Activated T-helper 9 cell treated with anti-CD3 and anti-CD28 coated beads, Interleukin-2, amount 50 U/mL, for 16 hours (primary cell): ENCODE data around the gene EEIG1.
A peak's percentile ranks its signal among the peaks of the same experiment; 100 is the strongest.

Source experiments
- DNase-seq: peaks from one replicate; pipeline ENCODE4 v3.0.0-alpha.2; 2020; ENCODE audit warnings: low read depth

The EEIG1 gene

DNA sequence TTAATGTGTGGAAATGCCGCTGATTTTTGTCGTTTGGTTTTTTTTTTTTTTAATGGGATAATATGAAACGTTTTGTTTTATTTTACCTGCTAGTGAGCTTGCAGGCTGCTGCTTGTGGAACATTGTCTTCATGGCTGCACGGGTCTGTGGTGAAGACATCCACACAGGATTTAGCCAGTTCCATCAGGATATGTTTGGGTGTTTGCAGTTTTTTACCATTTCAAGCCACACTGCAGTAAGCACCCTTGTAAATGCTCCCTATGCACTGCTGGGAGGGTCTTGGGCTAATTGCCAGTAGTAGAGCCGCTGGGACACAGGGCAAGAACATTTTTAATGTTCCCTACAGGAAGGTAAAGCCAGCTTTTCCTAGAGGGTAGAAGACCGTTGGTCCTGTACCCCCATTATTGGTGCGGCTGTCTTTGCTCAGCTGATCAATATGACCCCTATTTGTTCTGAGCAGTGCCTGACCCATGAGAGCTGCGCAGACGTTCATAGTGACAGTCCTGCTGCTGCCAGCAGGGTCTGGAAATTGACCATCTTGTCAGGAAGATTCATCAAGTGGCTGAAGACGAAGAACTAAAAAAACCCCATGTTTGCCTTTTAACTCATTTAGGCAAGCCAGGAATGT is 20.5 kb upstream of the EEIG1 start:
- no peak for DNase-seq

DNA sequence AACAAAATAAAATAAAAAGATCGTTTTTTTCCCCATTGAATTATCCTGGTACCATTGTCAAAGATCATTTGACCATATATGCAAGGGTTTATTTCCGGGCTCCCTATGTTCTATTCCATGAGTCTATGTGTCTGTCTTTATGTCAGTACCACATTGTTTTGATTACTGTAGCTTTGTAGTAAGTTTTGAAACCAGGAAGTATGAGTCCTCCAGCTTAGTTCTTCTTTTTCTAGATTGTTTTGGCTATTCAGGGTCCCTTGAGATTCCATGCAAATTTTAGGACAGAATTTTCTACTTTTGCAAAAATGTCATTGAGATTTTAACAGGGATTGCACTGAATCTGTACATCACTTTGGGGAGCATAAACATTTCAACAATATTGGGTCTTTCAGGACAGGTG is 18.7 kb upstream of the EEIG1 start:
- DNase-seq: no peak

DNA sequence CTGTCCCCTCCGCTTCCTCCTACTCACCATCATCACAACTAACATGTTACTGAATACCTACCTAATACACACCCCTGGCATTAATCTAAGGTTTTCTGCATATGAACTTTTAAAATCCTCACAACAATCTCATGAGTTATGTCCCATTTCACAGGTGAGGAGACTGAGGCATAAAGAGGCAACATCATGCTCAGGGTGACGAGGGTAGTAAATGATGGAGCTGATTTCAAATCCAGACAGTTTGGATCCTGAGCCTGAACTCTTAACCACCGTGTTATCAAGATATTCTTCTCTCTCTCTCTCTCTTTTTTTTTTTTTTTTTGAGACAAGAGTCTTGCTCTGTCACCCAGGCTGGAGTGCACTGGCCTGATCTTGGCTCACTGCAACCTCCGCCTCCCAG is 12.9 kb upstream of the EEIG1 start:
- DNase-seq: no peak

DNA sequence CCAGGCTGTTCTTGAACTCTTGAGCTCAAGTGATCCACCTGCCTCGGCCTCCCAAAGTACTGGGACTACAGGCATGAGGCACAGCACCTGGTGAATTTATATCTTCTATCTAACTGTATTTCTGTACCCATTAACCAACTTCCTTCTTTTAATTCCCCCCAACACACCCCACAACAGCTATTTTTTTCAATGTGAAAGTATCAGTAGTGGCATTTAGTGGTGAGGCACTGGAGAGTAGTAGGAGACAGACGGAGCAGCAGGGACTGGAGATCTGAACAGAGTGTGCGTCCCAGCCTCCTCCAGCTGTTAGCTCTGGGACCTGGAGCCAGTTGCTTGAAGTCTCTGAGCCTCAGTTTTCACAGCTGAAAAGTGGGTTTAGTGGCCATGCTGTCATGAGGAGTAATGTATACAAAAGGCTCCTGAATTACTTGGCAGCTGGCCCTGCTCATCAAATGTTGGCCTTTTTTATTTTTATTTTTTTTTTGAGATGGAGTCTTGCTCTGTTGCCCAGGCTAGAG is 11.0 kb upstream of the EEIG1 start:
- DNase-seq: no peak

DNA sequence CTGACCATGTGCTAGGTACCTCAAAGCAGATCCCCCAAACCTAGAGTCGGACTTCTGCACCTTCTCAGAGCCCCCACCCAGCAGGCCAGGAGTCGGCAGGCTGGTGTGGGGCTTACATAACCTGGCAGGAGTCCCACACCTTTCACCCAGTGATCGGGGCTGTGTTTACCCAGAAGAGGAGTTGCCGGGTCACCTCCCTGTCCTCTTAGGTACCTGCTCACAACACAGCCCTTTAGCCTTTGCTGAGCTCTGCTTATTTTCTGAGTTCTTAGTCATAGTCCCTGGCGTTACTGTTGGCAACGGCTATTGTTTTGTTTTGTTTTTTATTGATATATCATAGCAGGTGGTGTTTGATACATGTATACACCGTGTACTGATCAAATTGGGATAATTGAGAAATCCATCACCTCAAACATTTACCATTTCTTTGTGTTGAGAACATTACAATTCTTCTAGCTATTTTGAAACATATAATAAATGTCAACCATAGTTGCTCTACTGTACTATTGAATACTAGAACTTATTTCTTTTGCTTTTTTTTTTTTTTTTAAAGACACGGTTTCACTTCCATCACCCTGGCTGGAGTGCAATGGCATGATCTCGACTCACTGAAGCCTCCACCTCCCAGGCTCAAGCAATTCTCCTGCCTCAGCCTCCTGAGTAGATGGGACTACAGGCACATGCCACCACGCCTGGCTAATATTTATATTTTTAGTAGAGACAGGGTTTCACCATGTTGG is 10.4 kb upstream of the EEIG1 start:
- DNase-seq: no peak

DNA sequence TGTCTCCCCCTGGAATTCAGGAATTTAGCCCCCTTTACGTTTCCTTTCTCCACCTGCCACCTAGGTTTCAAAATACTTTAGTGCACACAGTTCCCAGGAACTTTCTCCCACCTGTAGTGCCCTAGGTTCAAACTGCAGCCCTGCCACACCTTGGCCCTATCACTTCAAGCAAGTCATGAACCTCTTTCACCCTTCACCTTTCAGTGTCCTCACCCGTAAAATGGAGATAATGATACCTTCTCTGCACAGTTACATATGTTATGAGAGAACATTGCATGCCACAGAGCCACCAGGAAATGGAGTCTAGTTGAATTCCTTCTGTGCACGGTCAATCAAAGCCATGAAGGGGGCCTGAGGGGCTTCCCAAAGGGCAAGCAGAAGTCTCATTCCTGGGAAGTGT is 9.8 kb upstream of the EEIG1 start:
- DNase-seq: no peak

DNA sequence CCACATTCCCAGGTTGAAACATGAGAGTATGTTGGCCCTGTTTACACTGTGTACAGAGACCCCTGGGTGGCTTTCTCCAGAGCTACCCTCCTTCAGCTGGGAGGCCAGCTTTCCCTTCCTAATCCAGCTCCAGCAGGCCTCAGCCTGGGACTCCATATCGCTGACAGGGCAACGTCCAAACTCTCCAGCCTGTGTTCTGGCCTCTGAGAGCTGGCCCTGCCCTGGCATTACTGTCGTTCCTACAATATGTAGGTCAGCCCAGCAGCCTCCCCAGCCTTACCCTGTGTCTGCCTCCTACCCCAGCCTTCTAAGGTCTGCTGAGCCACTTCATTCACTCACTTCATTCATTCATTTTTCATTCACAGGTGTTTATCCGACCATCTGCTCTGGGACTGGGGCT is 8.3 kb upstream of the EEIG1 start:
- no peak for DNase-seq

DNA sequence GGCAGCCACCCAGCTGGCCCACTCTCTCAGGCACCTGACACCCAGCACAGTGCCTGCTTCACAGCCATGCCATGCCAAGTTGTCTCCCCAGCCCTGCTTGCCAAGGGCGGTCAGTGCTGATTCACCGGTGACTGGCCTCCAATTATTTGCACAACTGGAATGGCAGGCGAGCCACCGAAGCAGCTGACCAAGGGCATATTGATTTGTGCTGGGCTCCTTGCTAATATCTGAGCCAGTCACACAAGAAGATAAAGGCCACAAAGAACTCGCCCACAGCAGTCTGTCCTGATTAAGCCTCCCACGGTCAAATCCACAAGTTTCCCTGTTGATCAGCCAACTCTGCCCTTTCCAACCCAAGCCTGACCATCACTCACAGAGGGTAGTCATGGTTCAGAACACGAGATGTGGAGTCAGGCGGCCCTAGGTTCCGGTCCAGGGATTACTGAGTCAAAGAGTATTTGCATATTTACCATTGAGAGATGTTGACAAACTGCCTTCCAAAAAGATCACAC is 6.4 kb upstream of the EEIG1 start:
- no peak for DNase-seq

DNA sequence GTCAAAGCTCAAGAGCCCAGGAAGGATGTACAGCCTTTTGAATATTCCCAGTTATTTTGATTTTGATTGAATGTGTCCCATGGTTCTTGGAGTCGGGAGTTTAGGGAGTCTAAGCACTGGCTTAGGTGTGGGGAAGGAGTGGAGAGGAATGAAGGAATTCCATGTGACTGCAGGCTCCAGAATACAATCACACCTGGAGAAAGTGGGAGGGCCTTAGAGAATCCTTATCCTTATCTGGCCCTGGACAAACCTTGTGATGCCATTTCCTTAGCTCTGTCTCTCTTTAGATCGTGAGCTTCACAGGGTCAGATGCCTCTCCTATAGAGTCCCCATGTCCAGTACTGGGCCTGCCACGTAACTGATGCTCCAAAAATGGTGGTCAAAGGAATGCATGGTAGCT is 4.2 kb upstream of the EEIG1 start:
- DNase-seq: no peak

DNA sequence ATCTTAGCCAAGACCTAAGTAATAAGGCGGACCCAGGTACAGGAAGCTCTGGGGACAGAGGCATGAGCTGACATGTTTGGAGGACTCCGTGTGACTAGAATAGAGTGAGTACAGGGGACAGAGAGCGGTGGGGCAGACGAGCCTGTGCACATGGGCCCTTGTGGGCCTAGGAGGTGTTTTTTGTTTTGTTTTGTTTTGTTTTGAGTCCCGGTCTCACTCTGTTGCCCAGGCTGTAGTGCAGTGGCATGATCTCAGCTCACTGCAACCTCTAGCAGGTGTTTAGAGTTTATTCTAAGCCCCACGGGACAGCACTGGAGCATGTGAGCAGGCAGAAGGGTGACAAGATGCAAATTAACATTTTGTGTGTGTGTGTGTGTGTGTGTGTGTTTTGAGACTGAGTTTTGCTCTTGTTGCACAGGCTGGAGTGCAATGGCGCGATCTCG is 3.1 kb upstream of the EEIG1 start:
- no peak for DNase-seq

DNA sequence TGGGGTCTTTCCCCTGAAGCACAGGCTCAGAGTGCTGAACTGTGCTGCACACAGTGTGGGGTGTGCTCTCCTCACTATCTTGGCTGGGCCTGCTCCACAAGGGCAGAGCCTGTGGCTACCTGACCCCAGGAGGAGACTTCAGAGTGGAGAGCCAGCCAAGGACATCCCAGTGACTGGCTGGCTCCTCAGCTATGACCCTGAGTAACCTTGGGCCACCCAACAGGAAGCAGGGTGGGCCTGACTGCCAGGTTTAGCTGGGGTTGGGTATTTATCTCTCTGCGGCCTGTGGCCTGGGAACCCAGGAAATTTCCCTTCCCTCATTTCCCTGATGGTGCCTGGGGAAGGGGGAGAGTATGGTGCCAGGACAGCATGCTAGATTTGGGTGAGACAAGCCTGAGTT is 2.1 kb upstream of the EEIG1 start:
- DNase-seq: no peak

DNA sequence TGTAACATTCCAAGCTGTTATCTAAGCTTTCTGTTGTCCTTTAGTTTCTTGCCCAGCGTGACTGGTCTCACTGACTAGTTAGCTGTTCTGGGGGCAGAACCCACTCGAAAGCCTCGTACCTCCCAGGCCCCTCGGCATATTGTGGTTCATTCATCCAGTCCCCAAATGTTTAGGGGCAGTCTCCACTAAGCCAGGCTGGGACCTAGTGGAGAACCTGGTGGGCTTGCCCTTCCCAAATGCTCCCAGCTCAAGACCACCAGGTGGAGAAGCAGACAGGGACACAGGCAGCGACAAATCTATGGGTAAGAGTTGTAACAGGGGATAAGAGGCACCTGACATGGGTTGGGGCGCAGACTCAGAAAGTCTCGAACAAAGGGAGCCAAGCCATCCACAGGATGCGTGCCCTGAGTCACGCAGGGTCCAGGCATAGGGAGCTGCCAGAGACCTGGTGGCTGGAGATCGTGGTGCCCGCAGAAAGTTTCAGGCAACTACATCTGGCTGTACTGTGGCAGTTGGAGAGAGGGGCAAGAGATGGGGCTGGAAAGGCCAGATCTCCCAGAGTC is 851 bp upstream of the EEIG1 start:
- no peak for DNase-seq

DNA sequence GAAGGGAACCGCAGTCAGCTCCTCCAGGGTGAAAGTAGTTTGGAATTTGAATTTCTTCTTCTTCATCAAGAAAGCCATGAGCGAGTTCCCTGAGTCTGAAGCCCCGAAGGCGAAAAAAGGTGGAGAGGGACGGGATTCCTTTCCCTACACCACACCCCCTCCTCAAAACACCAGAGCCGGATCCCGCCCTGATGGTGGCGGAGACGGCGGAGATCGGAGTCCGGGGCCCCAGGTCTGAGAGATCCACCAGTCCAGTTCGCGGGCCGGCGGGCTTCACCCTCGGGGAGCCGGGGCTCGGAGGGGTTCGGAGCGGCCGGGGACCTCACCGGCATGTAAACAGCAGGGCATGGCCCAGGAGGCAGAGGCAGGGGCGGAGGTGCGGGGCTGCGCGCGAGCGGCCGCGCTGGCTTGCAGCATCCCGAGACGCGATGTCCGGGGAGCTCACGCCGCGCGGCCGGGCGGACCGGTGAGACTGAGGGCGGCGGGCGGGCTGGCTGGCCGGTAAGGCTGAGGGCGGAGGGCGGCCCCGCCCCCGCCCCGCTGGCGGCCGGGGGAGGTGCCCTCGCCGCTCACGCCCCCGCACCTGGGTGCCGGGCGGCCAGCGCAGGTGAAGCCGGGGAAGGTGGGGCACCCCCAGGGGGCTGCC is 606 bp downstream of the EEIG1 start:
- DNase-seq: peak; percentile 45

DNA sequence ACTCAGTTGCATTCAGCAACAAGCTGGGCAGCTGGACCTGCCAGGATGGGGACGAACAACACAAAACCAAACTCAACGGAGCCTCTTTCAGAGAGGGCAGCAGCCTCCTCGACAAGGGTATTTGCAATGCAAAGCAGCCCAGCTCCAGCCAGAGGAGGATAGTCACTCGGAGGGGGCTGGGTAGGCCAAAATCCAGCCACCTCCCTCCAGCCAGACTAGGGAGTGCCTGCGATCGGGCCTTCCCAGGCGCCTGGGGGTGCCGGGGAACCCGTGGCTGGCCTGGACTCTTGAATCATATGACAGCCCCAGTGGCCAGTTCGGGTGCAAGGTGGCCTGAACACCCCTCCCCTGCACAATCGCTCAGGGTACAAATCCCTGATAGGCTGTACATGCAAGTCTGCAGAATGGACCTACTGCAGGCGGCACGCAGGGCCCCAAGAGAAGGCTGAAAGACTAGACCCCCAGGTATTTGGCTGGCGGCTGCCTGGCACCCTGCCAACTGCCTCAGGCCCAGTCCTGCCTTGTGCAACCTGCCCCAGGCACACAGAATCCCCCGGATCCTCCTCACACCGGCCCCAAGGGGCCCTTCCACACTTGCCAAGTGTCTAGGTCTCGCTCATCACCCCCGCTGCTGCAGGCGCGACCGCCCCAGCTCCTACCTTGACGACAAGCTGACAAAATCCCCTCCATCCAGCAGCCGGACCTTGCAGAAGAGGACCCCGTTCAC is 1.3 kb downstream of the EEIG1 start:
- no peak for DNase-seq

DNA sequence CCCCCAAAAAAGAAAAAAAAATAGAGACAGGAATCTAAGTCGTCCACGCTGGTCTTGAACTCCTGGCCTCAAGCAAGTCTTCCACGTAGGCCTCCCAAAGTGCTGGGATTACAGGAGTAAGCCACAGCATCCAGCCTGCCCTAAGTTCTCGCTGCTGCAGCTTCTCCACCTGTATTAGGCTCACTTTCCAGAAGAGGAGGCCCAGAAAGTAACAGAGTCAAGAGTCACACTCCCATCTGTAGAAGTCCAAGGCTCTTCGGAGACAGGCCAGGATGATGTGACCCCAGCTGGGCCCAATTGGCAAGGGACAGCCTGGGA is 1.8 kb downstream of the EEIG1 start:
- DNase-seq: no peak

DNA sequence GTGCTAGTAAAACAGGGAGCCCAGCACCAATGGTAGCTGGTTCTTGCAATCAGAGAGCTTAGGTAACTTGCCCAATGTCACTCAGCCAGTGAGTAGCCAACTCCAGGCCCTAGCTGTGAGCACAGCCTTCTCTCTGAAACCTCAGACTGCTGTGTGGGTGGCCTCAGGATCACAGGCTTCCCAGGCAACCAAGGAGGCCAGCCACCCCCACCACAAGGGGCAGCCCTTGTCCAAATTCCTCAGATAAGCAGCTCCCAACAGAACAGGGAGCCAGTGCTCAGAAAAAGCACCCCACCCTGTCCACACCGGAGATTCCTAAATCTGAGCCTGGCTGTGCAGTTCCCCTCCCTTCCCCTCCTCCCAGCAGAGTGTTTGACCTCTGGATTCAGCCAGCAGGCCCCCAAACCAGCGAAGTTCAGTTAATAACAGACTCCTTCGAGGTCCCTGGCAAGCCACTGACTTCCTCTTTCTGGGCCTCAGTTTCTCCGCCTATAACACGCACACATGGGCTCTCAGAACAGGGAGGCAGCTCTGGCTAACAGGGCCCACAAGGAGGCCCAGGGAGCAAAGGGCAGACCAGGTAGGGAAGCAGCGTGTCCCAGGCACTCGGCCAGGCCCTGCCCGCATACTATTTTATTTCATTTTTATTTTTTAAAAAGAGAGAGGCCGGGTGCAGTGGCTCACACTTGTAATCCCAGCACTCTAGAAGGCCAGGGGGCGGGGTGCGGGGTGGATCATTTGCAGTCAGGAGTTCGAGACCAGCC is 2.7 kb downstream of the EEIG1 start:
- DNase-seq: no peak

DNA sequence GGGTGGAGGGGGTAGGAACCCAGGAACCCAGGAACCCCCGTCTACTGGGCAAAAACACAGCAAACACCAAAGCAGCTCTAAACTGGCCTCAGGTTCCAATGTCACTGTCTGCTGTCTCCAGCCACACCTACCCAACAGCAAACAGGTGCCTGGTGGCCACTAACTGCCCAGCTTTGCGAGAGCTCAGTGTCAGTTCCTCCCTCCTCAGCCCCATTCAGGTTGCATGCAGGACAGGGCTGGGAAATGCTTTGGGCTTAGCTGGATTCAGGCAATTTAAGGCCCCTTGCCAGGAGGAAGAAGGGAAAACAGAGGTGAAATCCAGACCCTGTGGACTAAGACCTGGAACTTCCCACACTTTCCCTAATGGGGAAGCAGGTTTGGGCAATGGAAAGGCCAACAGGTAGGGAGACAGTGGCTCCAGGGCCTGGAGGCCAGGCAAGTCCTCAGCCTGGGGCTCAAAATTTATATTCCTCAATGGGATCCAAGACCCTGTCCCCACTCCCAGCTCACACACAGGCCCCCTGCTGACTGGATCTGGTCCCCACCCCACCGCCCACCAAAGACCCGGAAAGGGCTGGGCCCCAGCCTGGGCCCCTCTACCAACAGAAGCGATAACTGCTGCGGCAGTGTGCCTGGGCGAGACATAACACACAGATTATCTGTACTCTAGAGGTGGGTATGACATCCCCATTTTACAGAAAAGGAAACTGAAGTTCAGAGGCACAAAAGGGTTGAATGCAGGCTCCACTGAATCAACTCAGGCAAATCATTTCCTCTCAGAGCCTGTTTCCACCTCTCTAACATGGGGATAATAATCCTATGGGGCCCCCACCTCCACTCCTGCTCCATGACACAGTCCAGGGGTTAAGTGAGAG is 3.5 kb downstream of the EEIG1 start:
- DNase-seq: no peak

DNA sequence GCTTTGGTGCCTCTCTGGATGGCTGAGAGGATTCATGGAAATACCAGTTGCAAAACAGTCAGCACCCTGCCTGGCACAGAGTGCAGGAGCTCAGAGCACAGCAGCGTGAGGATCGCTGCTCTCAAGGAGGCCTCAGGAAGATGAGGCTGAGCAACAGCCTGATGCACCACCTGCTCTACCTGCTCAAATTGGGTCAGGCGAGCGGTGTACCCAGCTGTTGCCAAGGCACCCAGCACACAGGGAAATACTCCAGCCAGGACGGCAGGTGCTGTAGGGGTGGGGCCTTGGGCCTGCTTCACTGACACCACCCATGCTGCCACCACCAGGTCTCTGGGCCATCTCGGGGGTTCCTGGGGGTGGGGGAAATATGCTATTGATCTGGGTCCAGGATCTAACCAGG is 4.3 kb downstream of the EEIG1 start:
- DNase-seq: no peak

DNA sequence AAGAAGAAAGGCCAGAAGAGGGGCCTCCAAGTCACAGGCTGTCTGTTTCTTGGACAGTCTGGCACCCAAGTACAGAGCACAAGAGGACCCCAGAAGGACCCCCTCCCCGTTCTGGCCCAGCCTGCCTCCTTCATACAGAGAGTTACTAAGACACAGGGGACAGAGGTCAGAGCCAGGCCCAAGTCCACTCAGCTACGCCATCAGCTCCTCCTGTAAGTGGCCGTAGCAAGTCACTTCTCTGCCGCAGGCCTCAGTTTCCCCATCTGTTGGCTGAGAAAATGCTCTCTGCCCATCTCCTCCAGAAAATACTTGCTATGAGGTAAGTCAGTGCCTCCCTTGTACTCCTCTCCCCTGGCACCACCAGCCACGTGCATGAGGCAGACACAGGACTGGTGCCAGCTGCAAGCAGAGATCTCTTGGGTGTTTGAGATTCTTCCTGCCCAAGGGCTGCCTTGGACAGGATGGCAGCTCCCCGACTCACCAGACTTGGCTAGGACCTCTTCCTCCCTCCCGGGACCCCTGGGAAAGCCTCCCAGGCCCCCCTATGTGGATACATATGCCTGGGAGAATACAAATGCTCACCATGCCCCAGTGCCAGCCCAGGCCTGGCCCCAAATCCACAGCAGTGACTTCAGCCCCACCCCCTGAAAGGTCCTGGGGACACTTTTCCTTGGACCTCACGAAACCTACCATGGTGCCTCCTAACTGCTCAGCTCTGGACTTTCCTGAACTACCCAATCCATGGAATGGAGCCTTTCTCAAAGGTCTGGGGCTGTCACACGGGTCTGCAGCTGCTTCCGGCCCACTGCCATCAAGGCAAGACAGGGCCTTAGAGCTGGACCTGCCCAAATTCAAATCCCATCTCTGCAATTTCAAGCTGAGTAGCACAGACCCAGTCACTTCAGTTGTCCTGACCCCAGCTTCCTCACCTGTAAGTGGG is 5.1 kb downstream of the EEIG1 start:
- DNase-seq: no peak
